ENCODE data around the gene MYO18A.
A peak's percentile ranks its signal among the peaks of the same experiment; 100 is the strongest.
"Not testable (repeated sequence)": the region's sequence is repeated elsewhere in the genome, so short reads cannot be mapped to it uniquely, and the experiment has no call there.

Gene MYO18A

GRCh38 chr17:29090108-29090507, 90.1 kb downstream of the MYO18A start:
- Mint-ChIP-seq H3K27ac (no peak overlapping the region), H3K36me3 (ENCODE audit: low read depth) (peaks cover 90% of the 10 kb centered on the region), H3K4me1 (ENCODE audit: low read depth) (no peaks in the 10 kb centered on the region), H3K27me3 (no peaks in the 10 kb centered on the region), H3K9me3 (no peaks in the 10 kb centered on the region), H3K4me3 (no peak overlapping the region)
- no peak for DNase-seq

DNA sequence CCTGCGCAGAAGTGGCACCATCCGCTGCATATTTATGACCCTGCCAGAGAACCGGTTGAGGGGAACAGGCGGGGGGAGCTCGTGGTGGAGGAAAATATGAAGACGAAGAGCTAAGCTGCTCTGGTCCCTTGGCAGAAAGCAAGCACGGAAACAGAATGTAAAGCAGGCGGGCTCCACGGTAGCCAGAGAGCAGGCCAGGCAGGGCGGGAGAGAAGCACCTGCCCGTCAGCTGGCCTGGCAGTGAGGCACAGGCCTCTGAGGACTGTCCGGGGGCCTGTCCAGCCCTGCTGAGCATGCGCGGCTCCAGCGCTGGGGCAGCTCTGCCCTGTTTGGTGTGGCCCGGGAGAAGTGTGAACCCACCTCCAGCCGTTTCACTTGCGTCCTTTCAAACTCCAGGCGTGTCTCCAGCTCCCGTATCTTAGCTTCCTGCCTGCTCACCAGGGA, 90.6 kb downstream of the MYO18A start:
- Mint-ChIP-seq H3K27ac (peak overlapping the region; percentile 40), H3K36me3 (ENCODE audit: low read depth) (peaks cover 91% of the 10 kb centered on the region), H3K9me3 (no peaks in the 10 kb centered on the region), H3K27me3 (no peaks in the 10 kb centered on the region), H3K4me1 (ENCODE audit: low read depth) (no peaks in the 10 kb centered on the region), H3K4me3 (no peak overlapping the region)
- DNase-seq: no peak

- not testable (repeated sequence) for H3K4me3 Mint-ChIP-seq; H3K4me1 Mint-ChIP-seq (ENCODE audit: low read depth); H3K9me3 Mint-ChIP-seq; H3K27me3 Mint-ChIP-seq; H3K27ac Mint-ChIP-seq; DNase-seq
- H3K36me3 Mint-ChIP-seq (ENCODE audit: low read depth): peaks cover 90% of the 10 kb centered on the region
These were observed 91.4 kb downstream of the MYO18A start for GRCh38 chr17:29088782-29089181.

- Mint-ChIP-seq H3K9me3 (no peaks in the 10 kb centered on the region), H3K27me3 (no peaks in the 10 kb centered on the region), H3K27ac (no peak overlapping the region), H3K4me3 (no peak overlapping the region), H3K36me3 (ENCODE audit: low read depth) (peaks cover 80% of the 10 kb centered on the region), H3K4me1 (ENCODE audit: low read depth) (no peaks in the 10 kb centered on the region)
- DNase-seq: no peak
These were observed 93.4 kb downstream of the MYO18A start for GRCh38 chr17:29086628-29087332.

GRCh38 chr17:29085223-29085622, 95.0 kb downstream of the MYO18A start:
- Mint-ChIP-seq H3K27ac (no peak overlapping the region), H3K4me1 (ENCODE audit: low read depth) (no peaks in the 10 kb centered on the region), H3K4me3 (no peak overlapping the region), H3K27me3 (no peaks in the 10 kb centered on the region), H3K36me3 (ENCODE audit: low read depth) (peaks cover 77% of the 10 kb centered on the region), H3K9me3 (no peaks in the 10 kb centered on the region)
- no peak for DNase-seq

- Mint-ChIP-seq H3K4me1 (ENCODE audit: low read depth) (no peaks in the 10 kb centered on the region), H3K4me3 (no peak overlapping the region), H3K27me3 (no peaks in the 10 kb centered on the region), H3K27ac (no peak overlapping the region), H3K36me3 (ENCODE audit: low read depth) (peaks cover 77% of the 10 kb centered on the region), H3K9me3 (no peaks in the 10 kb centered on the region)
- no peak for DNase-seq
These were observed 95.6 kb downstream of the MYO18A start for GRCh38 chr17:29084541-29085146.

- no peak for DNase-seq
- Mint-ChIP-seq H3K27me3 (no peaks in the 10 kb centered on the region), H3K4me3 (no peak overlapping the region), H3K9me3 (no peaks in the 10 kb centered on the region), H3K27ac (no peak overlapping the region), H3K36me3 (ENCODE audit: low read depth) (peaks cover 56% of the 10 kb centered on the region), H3K4me1 (ENCODE audit: low read depth) (no peaks in the 10 kb centered on the region)
These were observed 99.2 kb downstream of the MYO18A start for GRCh38 chr17:29080965-29081364.

DNA sequence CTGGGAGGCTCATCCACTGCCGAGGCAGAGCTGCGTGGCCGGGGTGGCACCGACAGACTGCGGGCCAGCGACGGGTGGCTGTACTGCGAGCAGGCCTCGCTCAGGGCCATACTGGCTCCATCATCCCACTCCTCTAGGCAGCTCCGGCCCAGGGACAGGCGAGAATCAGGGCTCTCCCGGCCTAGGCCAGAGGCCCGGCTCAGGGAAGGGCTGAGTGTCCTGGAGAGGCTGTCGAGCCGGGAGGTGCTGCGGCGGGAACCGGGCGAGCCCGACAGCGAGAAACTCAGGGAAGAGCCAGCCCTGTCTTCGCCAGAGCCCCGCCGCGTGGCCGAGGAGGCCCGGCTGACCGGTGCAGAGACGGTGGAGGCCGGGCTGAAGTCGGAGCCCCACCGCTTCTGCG, 99.9 kb downstream of the MYO18A start:
- Mint-ChIP-seq H3K27me3 (no peaks in the 10 kb centered on the region), H3K9me3 (no peaks in the 10 kb centered on the region)
- DNase-seq: no peak

GRCh38 chr17:29079887-29080286, 100.3 kb downstream of the MYO18A start:
- Mint-ChIP-seq H3K9me3 (no peaks in the 10 kb centered on the region), H3K27me3 (no peaks in the 10 kb centered on the region), H3K4me1 (ENCODE audit: low read depth) (no peaks in the 10 kb centered on the region), H3K4me3 (no peak overlapping the region), H3K36me3 (ENCODE audit: low read depth) (peaks cover 47% of the 10 kb centered on the region), H3K27ac (no peak overlapping the region)
- no peak for DNase-seq

More for the DNA sequence above, 99.9 kb downstream of the MYO18A start:
- H3K27ac Mint-ChIP-seq: no peak overlapping the region
- no peak overlapping the region for H3K4me3 Mint-ChIP-seq
- peaks cover 51% of the 10 kb centered on the region for H3K36me3 Mint-ChIP-seq (ENCODE audit: low read depth)
- no peaks in the 10 kb centered on the region for H3K4me1 Mint-ChIP-seq (ENCODE audit: low read depth)

- Mint-ChIP-seq H3K4me1 (ENCODE audit: low read depth) (no peaks in the 10 kb centered on the region), H3K27ac (no peak overlapping the region), H3K4me3 (no peak overlapping the region), H3K36me3 (ENCODE audit: low read depth) (peaks cover 43% of the 10 kb centered on the region), H3K27me3 (no peaks in the 10 kb centered on the region), H3K9me3 (no peaks in the 10 kb centered on the region)
- DNase-seq: no peak
These were observed 100.8 kb downstream of the MYO18A start for GRCh38 chr17:29079433-29079832.

GRCh38 chr17:29078183-29079045, 101.8 kb downstream of the MYO18A start:
- Mint-ChIP-seq H3K4me3 (no peak overlapping the region), H3K4me1 (ENCODE audit: low read depth) (no peaks in the 10 kb centered on the region), H3K27ac (no peak overlapping the region), H3K9me3 (no peaks in the 10 kb centered on the region), H3K27me3 (no peaks in the 10 kb centered on the region), H3K36me3 (ENCODE audit: low read depth) (peaks cover 36% of the 10 kb centered on the region)
- DNase-seq: no peak

DNA sequence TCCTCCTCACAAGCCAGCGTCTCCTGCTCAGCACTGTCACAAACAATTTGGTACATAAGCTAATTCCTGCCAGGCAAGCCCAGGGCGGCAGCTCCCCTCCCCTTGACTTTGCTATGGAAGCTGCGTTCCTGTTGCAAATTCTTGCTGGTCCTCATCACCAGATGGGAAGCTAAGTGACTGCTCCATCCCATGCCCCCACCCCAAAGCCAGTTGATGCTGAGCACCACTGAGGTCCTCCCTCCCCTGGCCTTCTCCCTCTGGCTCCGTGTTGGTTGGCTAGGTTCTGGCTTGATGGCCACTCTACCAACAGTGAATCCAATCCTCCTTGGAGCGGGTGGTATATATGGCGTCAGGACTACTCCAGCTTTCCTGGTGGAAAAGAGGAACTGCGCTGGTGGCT, 102.9 kb downstream of the MYO18A start:
- no peak overlapping the region for H3K27ac Mint-ChIP-seq
- H3K27me3 Mint-ChIP-seq: no peaks in the 10 kb centered on the region
- no peaks in the 10 kb centered on the region for H3K4me1 Mint-ChIP-seq (ENCODE audit: low read depth)
- H3K9me3 Mint-ChIP-seq: no peaks in the 10 kb centered on the region
- no peak for DNase-seq
- no peak overlapping the region for H3K4me3 Mint-ChIP-seq
- H3K36me3 Mint-ChIP-seq (ENCODE audit: low read depth): peaks cover 34% of the 10 kb centered on the region

GRCh38 chr17:29076722-29077121, 103.5 kb downstream of the MYO18A start:
- no peaks in the 10 kb centered on the region for H3K9me3 Mint-ChIP-seq
- H3K27ac Mint-ChIP-seq: peak overlapping the region; percentile 50
- no peak overlapping the region for H3K4me3 Mint-ChIP-seq
- no peaks in the 10 kb centered on the region for H3K27me3 Mint-ChIP-seq
- no peaks in the 10 kb centered on the region for H3K4me1 Mint-ChIP-seq (ENCODE audit: low read depth)
- peaks cover 28% of the 10 kb centered on the region for H3K36me3 Mint-ChIP-seq (ENCODE audit: low read depth)
- no peak for DNase-seq

GRCh38 chr17:29076087-29076486, 104.1 kb downstream of the MYO18A start:
- H3K4me3 Mint-ChIP-seq: no peak overlapping the region
- no peaks in the 10 kb centered on the region for H3K27me3 Mint-ChIP-seq
- no peak overlapping the region for H3K27ac Mint-ChIP-seq
- no peaks in the 10 kb centered on the region for H3K9me3 Mint-ChIP-seq
- peaks cover 22% of the 10 kb centered on the region for H3K36me3 Mint-ChIP-seq (ENCODE audit: low read depth)
- no peak for DNase-seq
- no peaks in the 10 kb centered on the region for H3K4me1 Mint-ChIP-seq (ENCODE audit: low read depth)

GRCh38 chr17:29074488-29074887, 105.7 kb downstream of the MYO18A start:
- H3K9me3 Mint-ChIP-seq: no peaks in the 10 kb centered on the region
- H3K27ac Mint-ChIP-seq: no peak overlapping the region
- no peak for DNase-seq
- H3K36me3 Mint-ChIP-seq (ENCODE audit: low read depth): peaks cover 10% of the 10 kb centered on the region
- no peaks in the 10 kb centered on the region for H3K4me1 Mint-ChIP-seq (ENCODE audit: low read depth)
- H3K27me3 Mint-ChIP-seq: no peaks in the 10 kb centered on the region
- H3K4me3 Mint-ChIP-seq: no peak overlapping the region

Data from activated T-cell treated with anti-CD3 and anti-CD28 coated beads, Interleukin-2, amount 50 U/mL, for 24 hours (primary cell).